ENCODE data around the gene SPOP. TPM values are rescaled to one million over a fixed set of nuclear protein-coding genes. Genes with fewer than 3 reads are reported as not detected.

The SPOP gene
- total and polyA plus RNA-seq, 9 of the 15 experiments (the other 6 are each of a cell fraction or from before 2014, with no cell fraction given), result 34.2 to 65.9 (median 39.7) TPM

- TF ChIP-seq TEAD4 (IDR thresholded peaks at IDR 0.05; ENCODE audit: low read length) (peak; percentile 18; the same call in 1 of the 2 replicates), TEAD4 (CRISPR knock-in tag; IDR thresholded peaks at IDR 0.05; ENCODE audit: borderline replicate concordance) (no peak), ZNF75A (CRISPR knock-in tag; IDR thresholded peaks at IDR 0.05) (no peak), FOXK1 (CRISPR knock-in tag; IDR thresholded peaks at IDR 0.05; ENCODE audit: borderline replicate concordance) (no peak), HDAC1 (IDR thresholded peaks at IDR 0.05) (0 out of 4 replicates have a peak, but pooled peaks of 1 of the 2 experiments have one; percentile 29), ELF4 (CRISPR knock-in tag; IDR thresholded peaks at IDR 0.05) (no peak), TAL1 (IDR thresholded peaks at IDR 0.05) (peak; percentile 30; the same call in 1 of the 2 replicates), FOXM1 (IDR thresholded peaks at IDR 0.05; ENCODE audit: low read depth) (no peak), FOXM1 (CRISPR knock-in tag; IDR thresholded peaks at IDR 0.05; ENCODE audit: low read depth) (no peak), CTBP1 (IDR thresholded peaks at IDR 0.05; ENCODE audit: borderline replicate concordance) (no peak), NR1H2 (CRISPR knock-in tag; IDR thresholded peaks at IDR 0.05) (no peak), USF2 (CRISPR knock-in tag; IDR thresholded peaks at IDR 0.05) (no peak), MAX (CRISPR knock-in tag; IDR thresholded peaks at IDR 0.05) (no peak), ZBTB34 (CRISPR knock-in tag; IDR thresholded peaks at IDR 0.05) (no peak), MEF2D (tag; conservative IDR thresholded peaks at IDR 0.05; ENCODE audit: low read depth) (no peak), PYGO2 (tag; IDR thresholded peaks at IDR 0.05) (no peak), BCOR (IDR thresholded peaks at IDR 0.05) (peak; percentile 93), HMGN3 (IDR thresholded peaks at IDR 0.05; ENCODE audit: borderline replicate concordance, extremely low read depth, insufficient read length, low read depth, low read length) (no peak), CHCHD3 (CRISPR knock-in tag; IDR thresholded peaks at IDR 0.05) (no peak), NR2C1 (IDR thresholded peaks at IDR 0.05) (no peak), NR2C1 (tag; IDR thresholded peaks at IDR 0.05) (0 out of 2 replicates have a peak, but pooled peaks have one; percentile 40), PCBP1 (IDR thresholded peaks at IDR 0.05; ENCODE audit: low read depth, low read length, poor library complexity, severe bottlenecking) (no peak), NRF1 (conservative IDR thresholded peaks at IDR 0.05 in 1 of 2, IDR thresholded peaks at IDR 0.05 in 1 of 2) (no peak), BRCA1 (IDR thresholded peaks at IDR 0.05) (no peak), BRCA1 (CRISPR knock-in tag; IDR thresholded peaks at IDR 0.05) (no peak), CREB3L1 (IDR thresholded peaks at IDR 0.05; ENCODE audit: borderline replicate concordance, low read depth) (no peak), ZFX (CRISPR knock-in tag; IDR thresholded peaks at IDR 0.05) (no peak), ZNF23 (CRISPR knock-in tag; IDR thresholded peaks at IDR 0.05) (no peak), EZH2 (IDR thresholded peaks at IDR 0.05; ENCODE audit: borderline replicate concordance, low read depth, low read length) (no peak)
These were observed 100.3 kb downstream of the SPOP start (continued) for GRCh38 chr17:49577650-49577934.
